Esophagus squamous epithelium (tissue), 5 donors: Measurements from ENCODE around the gene NR6A1. TPM values are rescaled to one million over a fixed set of nuclear protein-coding genes. Genes with fewer than 3 reads are reported as not detected.

Experiments used
- DNase-seq: peaks from one replicate; lab custom pipeline; 2025; lab: John Stamatoyannopoulos, UW
- H3K27ac ChIP-seq, 4 donors: fragments of 200-600 bp; sonication (generic); one replicate each; pipeline ENCODE4 v1.5.1; 2016 to 2019; ENCODE audit warnings: mild to moderate bottlenecking in 1 of 4
- H3K27me3 ChIP-seq, 4 donors: fragments of 200-600 bp; sonication (generic); 1 replicate in 3 of 4; 2 replicates in 1 of 4; pipeline versions ENCODE4 v1.5.1 to v1.6.0; 2017 to 2021; ENCODE audit warnings: antibody characterized with exemption in 1 of 4
- H3K36me3 ChIP-seq, 3 donors: fragments of 200-600 bp; sonication (generic); one replicate each; pipeline ENCODE4 v1.5.1; 2016 to 2019
- H3K4me1 ChIP-seq, 3 donors: fragments of 200-600 bp; sonication (generic); one replicate each; pipeline ENCODE4 v1.5.1; 2017 to 2019
- H3K4me3 ChIP-seq, 4 donors: fragments of 200-600 bp; sonication (generic); 1 replicate in 3 of 4; 2 replicates in 1 of 4; pipeline ENCODE4 v1.5.1; 2016 to 2019; ENCODE audit warnings: mild to moderate bottlenecking in 2 of 4, moderate library complexity in 1 of 4
- H3K9me3 ChIP-seq, 3 donors: fragments of 200-600 bp; sonication (generic); one replicate each; pipeline ENCODE4 v1.5.1; 2016 to 2019
- CTCF ChIP-seq, 6 experiments: fragments of 450-650 bp in 4 of 6; fragments of 200-600 bp in 2 of 6; sonication (generic) in 2 of 6; IDR thresholded peaks; one replicate each; pipeline ENCODE4 v1.5.1; 2016 to 2019; ENCODE audit warnings: antibody characterized with exemption in 6 of 6, mild to moderate bottlenecking in 4 of 6, moderate library complexity in 4 of 6
- POLR2A ChIP-seq, 4 donors: fragments of 450-650 bp; IDR thresholded peaks; one replicate each; pipeline ENCODE4 v1.6.1; 2017; ENCODE audit warnings: antibody characterized with exemption in 4 of 4, mild to moderate bottlenecking in 4 of 4, moderate library complexity in 3 of 4
- WGBS, 2 donors: methylation state at CpG; one replicate each; pipeline ENCODE4 v1.1.5; 2018; 5-methylcytosine and 5-hydroxymethylcytosine counted together
- intact Hi-C: fragments of 100-400 bp; cut with DNase I; formaldehyde crosslinking; loops from one replicate; pipeline ENCODE4 v1.15.0; 2022
- total RNA-seq, 4 donors: library from RNA; depleted of rRNA; stranded (reverse); fragments of >200 nt; gene quantifications; one replicate each; pipeline ENCODE4 v1.1.0, GENCODE V29; 2016
- donor health status: DM: yes; HTN: yes; CAD: no.

Gene NR6A1
- total RNA-seq, 4 donors from 2014 or later: 1.9 to 4.0 (median 2.7) TPM

- DNase-seq: no peak
- Histone ChIP-seq H3K4me1 (peaks cover 0 to 6% (median 0%) of the 10 kb centered on the region in 3 donors), H3K9me3 (no peaks in the 10 kb centered on the region), H3K27ac (no peak overlapping the region), H3K36me3 (no peaks in the 10 kb centered on the region), H3K4me3 (no peak overlapping the region), H3K27me3 (peaks cover 3 to 96% (median 13%) of the 10 kb centered on the region in 4 donors)
- TF ChIP-seq CTCF (IDR thresholded peaks at IDR 0.05) (no peak), POLR2A (IDR thresholded peaks at IDR 0.05) (no peak)
- WGBS, 2 donors: 44 to 69% methylated on average over 2 to 6 of the region's 6 CpGs
- intact Hi-C loops: no loop called here
Observed at GRCh38 chr9:124498040-124498439, 273.1 kb downstream of the NR6A1 start.

- Histone ChIP-seq H3K4me1 (no peaks in the 10 kb centered on the region), H3K4me3 (no peak overlapping the region), H3K36me3 (no peaks in the 10 kb centered on the region), H3K27ac (no peak overlapping the region), H3K27me3 (peaks cover 0 to 95% (median 7%) of the 10 kb centered on the region in 4 donors), H3K9me3 (no peaks in the 10 kb centered on the region)
- TF ChIP-seq POLR2A (IDR thresholded peaks at IDR 0.05) (no peak), CTCF (IDR thresholded peaks at IDR 0.05) (no peak)
- intact Hi-C loops: no loop called here
- DNase-seq: no peak
- 81 to 95% methylated on average over 4 to 8 of the region's 8 CpGs for WGBS, 2 donors
Observed at GRCh38 chr9:124497441-124497840, 273.7 kb downstream of the NR6A1 start.

- Histone ChIP-seq H3K36me3 (no peaks in the 10 kb centered on the region), H3K27me3 (peaks cover 0 to 95% (median 2%) of the 10 kb centered on the region in 4 donors), H3K4me3 (no peak overlapping the region), H3K27ac (no peak overlapping the region), H3K4me1 (no peaks in the 10 kb centered on the region), H3K9me3 (no peaks in the 10 kb centered on the region)
- intact Hi-C loops: no loop called here
- no peak for TF ChIP-seq CTCF (IDR thresholded peaks at IDR 0.05)
- TF ChIP-seq POLR2A (IDR thresholded peaks at IDR 0.05): no peak
- no peak for DNase-seq
- WGBS, 2 donors: 63 to 67% methylated on average over 3 to 7 of the region's 15 CpGs
Observed at GRCh38 chr9:124496463-124496862, 274.6 kb downstream of the NR6A1 start.

- peaks cover 0 to 95% (median 0%) of the 10 kb centered on the region in 4 donors for H3K27me3 ChIP-seq
- no peaks in the 10 kb centered on the region for H3K4me1 ChIP-seq
- no peak for DNase-seq
- WGBS, 2 donors: 80 to 83% methylated on average over 1 to 3 of the region's 3 CpGs
- H3K27ac ChIP-seq: no peak overlapping the region
- no peak for TF ChIP-seq CTCF (IDR thresholded peaks at IDR 0.05)
- TF ChIP-seq POLR2A (IDR thresholded peaks at IDR 0.05): no peak
- H3K36me3 ChIP-seq: no peaks in the 10 kb centered on the region
- H3K9me3 ChIP-seq: no peaks in the 10 kb centered on the region
- no peak overlapping the region for H3K4me3 ChIP-seq
- intact Hi-C loops: no loop called here
Observed at GRCh38 chr9:124496075-124496449, 275.0 kb downstream of the NR6A1 start.

GRCh38 chr9:124495126-124496074 is 275.7 kb downstream of the NR6A1 start:
- TF ChIP-seq CTCF (IDR thresholded peaks at IDR 0.05) (no peak), POLR2A (IDR thresholded peaks at IDR 0.05) (no peak)
- WGBS, 2 donors: 64 to 67% methylated on average over 12 to 13 of the region's 31 CpGs
- Histone ChIP-seq H3K27ac (no peak overlapping the region), H3K4me3 (no peak overlapping the region), H3K36me3 (no peaks in the 10 kb centered on the region), H3K27me3 (peaks cover 0 to 95% (median 0%) of the 10 kb centered on the region in 4 donors), H3K4me1 (no peaks in the 10 kb centered on the region), H3K9me3 (no peaks in the 10 kb centered on the region)
- no peak for DNase-seq
- intact Hi-C loops: no loop called here
